Tibial nerve (tissue), 4 donors: ENCODE results near the gene GPC6. TPM values are rescaled to one million over a fixed set of nuclear protein-coding genes. Genes with fewer than 3 reads are reported as not detected.

Source experiments
- DNase-seq, 2 donors: peaks; one replicate each; pipeline ENCODE4 v3.0.0-alpha.2; 2019; ENCODE audit warnings: low spot score in 2 of 2
- H3K27ac ChIP-seq, 4 donors: fragments of 200-600 bp; sonication (generic) in 3 of 4; one replicate each; pipeline ENCODE4 v1.5.1; 2017 to 2019; ENCODE audit warnings: mild to moderate bottlenecking in 1 of 4
- H3K27me3 ChIP-seq, 2 donors: fragments of 200-600 bp; sonication (generic) in 1 of 2; one replicate each; pipeline versions ENCODE4 v1.5.1 to v1.6.0; 2017 to 2019
- H3K36me3 ChIP-seq, 3 donors: fragments of 200-600 bp; sonication (generic); one replicate each; pipeline ENCODE4 v1.5.1; 2018 to 2019
- H3K4me1 ChIP-seq, 4 donors: fragments of 200-600 bp; sonication (generic) in 3 of 4; one replicate each; pipeline ENCODE4 v1.5.1; 2017 to 2019
- H3K4me3 ChIP-seq, 4 donors: fragments of 200-600 bp; sonication (generic) in 3 of 4; one replicate each; pipeline ENCODE4 v1.5.1; 2017 to 2019; ENCODE audit warnings: mild to moderate bottlenecking in 1 of 4, moderate library complexity in 1 of 4
- H3K9me3 ChIP-seq, 4 donors: fragments of 200-600 bp; sonication (generic) in 3 of 4; one replicate each; pipeline ENCODE4 v1.5.1; 2017 to 2019
- EP300 ChIP-seq, 2 donors: sonication (generic); formaldehyde crosslinking; IDR thresholded peaks; one replicate each; pipeline ENCODE4 v1.6.1; 2017; ENCODE audit warnings: antibody characterized with exemption in 2 of 2, mild to moderate bottlenecking in 1 of 2
- POLR2A ChIP-seq, 2 donors: fragments of 450-650 bp; IDR thresholded peaks; one replicate each; pipeline ENCODE4 v1.6.1; 2017; ENCODE audit warnings: antibody characterized with exemption in 2 of 2, mild to moderate bottlenecking in 2 of 2, moderate library complexity in 2 of 2
- WGBS, 2 donors: methylation state at CpG; one replicate each; pipeline ENCODE4 v1.1.5; 2018; 5-methylcytosine and 5-hydroxymethylcytosine counted together
- total RNA-seq, 4 donors: library from RNA; depleted of rRNA; stranded (reverse); fragments of >200 nt; gene quantifications; one replicate each; pipeline ENCODE4 v1.1.0, GENCODE V29; 2016
- TF ChIP-seq, protein P1 (sequence below), 5 experiments: fragments of 200-600 bp in 3 of 5; fragments of 450-650 bp in 2 of 5; sonication (generic) in 3 of 5; IDR thresholded peaks; one replicate each; pipeline ENCODE4 v1.5.1; 2016 to 2019; ENCODE audit warnings: antibody characterized with exemption in 5 of 5, mild to moderate bottlenecking in 3 of 5, moderate library complexity in 2 of 5

GPC6 gene
- total RNA-seq, 4 donors from 2014 or later, result 21.9 to 39.5 (median 29.8) TPM

DNA sequence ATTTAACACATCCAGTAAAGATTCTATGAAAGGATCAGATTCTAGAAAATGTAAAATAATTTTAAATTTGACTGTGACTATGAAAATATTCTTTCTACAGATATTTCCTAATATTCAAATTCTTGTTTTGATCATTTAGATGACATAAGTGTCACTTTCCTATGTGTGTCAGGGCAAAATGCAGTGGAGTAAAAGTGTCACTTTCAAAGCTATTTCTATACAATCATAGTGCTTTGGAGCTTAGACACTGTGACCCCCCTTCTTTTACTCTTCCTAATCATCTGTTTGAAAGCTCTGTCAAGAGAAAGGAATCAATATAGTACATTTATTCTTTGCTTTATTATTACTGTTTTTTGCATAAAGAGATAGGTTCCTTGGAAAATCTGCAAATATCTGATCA, 760.9 kb downstream of the GPC6 start:
- DNase-seq, result no peak
- H3K36me3 ChIP-seq, result no peaks in the 10 kb centered on the region

GRCh38 chr13:93991569-93991968, 765.0 kb downstream of the GPC6 start:
- TF ChIP-seq, protein P1, sequence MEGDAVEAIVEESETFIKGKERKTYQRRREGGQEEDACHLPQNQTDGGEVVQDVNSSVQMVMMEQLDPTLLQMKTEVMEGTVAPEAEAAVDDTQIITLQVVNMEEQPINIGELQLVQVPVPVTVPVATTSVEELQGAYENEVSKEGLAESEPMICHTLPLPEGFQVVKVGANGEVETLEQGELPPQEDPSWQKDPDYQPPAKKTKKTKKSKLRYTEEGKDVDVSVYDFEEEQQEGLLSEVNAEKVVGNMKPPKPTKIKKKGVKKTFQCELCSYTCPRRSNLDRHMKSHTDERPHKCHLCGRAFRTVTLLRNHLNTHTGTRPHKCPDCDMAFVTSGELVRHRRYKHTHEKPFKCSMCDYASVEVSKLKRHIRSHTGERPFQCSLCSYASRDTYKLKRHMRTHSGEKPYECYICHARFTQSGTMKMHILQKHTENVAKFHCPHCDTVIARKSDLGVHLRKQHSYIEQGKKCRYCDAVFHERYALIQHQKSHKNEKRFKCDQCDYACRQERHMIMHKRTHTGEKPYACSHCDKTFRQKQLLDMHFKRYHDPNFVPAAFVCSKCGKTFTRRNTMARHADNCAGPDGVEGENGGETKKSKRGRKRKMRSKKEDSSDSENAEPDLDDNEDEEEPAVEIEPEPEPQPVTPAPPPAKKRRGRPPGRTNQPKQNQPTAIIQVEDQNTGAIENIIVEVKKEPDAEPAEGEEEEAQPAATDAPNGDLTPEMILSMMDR (IDR thresholded peaks at IDR 0.05), result no peak
- TF ChIP-seq EP300 (IDR thresholded peaks at IDR 0.05) (no peak), POLR2A (IDR thresholded peaks at IDR 0.05) (no peak)
- Histone ChIP-seq H3K27ac (no peak overlapping the region), H3K36me3 (no peaks in the 10 kb centered on the region), H3K4me3 (no peak overlapping the region), H3K27me3 (no peaks in the 10 kb centered on the region), H3K4me1 (no peaks in the 10 kb centered on the region), H3K9me3 (no peaks in the 10 kb centered on the region)
- DNase-seq, result no peak

More for the DNA sequence above, 760.9 kb downstream of the GPC6 start:
- TF ChIP-seq EP300 (IDR thresholded peaks at IDR 0.05) (no peak), POLR2A (IDR thresholded peaks at IDR 0.05) (no peak)
- TF ChIP-seq, protein P1 (IDR thresholded peaks at IDR 0.05), result no peak
- no peak overlapping the region for H3K27ac ChIP-seq
- no peak overlapping the region for H3K4me3 ChIP-seq
- no peaks in the 10 kb centered on the region for H3K27me3 ChIP-seq
- no peaks in the 10 kb centered on the region for H3K4me1 ChIP-seq
- H3K9me3 ChIP-seq, result no peaks in the 10 kb centered on the region

DNA sequence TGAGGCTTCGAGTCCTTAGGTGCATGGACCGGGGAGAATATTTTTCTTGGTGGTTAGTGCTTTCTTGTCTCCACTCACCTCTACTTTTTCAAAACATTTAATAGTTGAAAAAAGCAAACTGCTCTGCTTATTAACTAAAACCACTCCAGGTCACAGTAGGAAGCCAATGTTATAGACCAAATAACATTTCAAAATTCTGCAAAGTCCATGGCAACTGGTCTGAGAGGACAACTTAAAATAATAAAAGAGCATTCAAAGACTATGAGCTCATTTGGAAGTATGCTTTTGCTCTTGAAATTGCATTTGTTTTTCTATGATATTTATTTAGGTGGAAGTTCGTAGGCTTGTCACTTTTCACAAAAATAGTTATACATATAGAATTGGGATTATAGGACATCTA, 769.9 kb downstream of the GPC6 start:
- WGBS, 2 donors, result 86 to 93% methylated on average over 3 of the region's 3 CpGs
- H3K4me1 ChIP-seq, result no peaks in the 10 kb centered on the region
- no peaks in the 10 kb centered on the region for H3K9me3 ChIP-seq
- H3K36me3 ChIP-seq, result no peaks in the 10 kb centered on the region
- H3K4me3 ChIP-seq, result no peak overlapping the region
- no peaks in the 10 kb centered on the region for H3K27me3 ChIP-seq
- H3K27ac ChIP-seq, result no peak overlapping the region
- no peak for DNase-seq
- TF ChIP-seq, protein P1 (IDR thresholded peaks at IDR 0.05), result no peak
- TF ChIP-seq EP300 (IDR thresholded peaks at IDR 0.05) (no peak), POLR2A (IDR thresholded peaks at IDR 0.05) (no peak)

GRCh38 chr13:94006296-94006695, 779.7 kb downstream of the GPC6 start:
- Histone ChIP-seq H3K4me1 (no peaks in the 10 kb centered on the region), H3K4me3 (no peak overlapping the region), H3K27ac (no peak overlapping the region), H3K27me3 (no peaks in the 10 kb centered on the region), H3K9me3 (no peaks in the 10 kb centered on the region), H3K36me3 (no peaks in the 10 kb centered on the region)
- WGBS, 2 donors, result 88 to 90% methylated on average over 6 of the region's 6 CpGs
- no peak for DNase-seq
- TF ChIP-seq, protein P1 (IDR thresholded peaks at IDR 0.05), result no peak
- TF ChIP-seq EP300 (IDR thresholded peaks at IDR 0.05), result no peak
- TF ChIP-seq POLR2A (IDR thresholded peaks at IDR 0.05), result no peak

DNA sequence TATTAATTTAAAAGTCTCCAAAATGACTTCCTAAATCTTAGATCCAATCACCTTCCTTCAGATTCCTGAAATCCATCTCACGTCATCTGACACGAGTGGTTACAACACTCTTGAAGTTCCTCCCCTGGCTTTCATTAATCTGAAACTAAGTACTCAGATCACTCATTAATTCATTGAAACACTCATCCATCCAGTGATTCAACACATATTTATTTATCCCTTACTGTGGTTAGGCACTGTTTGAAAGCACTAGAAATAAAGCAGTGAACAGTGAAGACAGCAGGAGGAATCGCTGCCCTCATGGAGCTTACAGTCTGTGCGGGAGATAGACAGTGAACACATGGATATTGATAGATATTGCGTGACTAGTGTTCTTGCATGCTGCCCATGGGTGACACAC, 780.5 kb downstream of the GPC6 start:
- TF ChIP-seq, protein P1 (IDR thresholded peaks at IDR 0.05), result no peak
- no peak for TF ChIP-seq EP300 (IDR thresholded peaks at IDR 0.05)
- no peak for TF ChIP-seq POLR2A (IDR thresholded peaks at IDR 0.05)
- H3K27me3 ChIP-seq, result no peaks in the 10 kb centered on the region
- H3K4me3 ChIP-seq, result no peak overlapping the region
- DNase-seq, result no peak
- H3K27ac ChIP-seq, result no peak overlapping the region
- no peaks in the 10 kb centered on the region for H3K9me3 ChIP-seq
- no peaks in the 10 kb centered on the region for H3K4me1 ChIP-seq
- no peaks in the 10 kb centered on the region for H3K36me3 ChIP-seq
- 94 to 98% methylated on average over 5 of the region's 5 CpGs for WGBS, 2 donors
